WI38 (cell line): ENCODE measurements around the gene LMBRD2.

Source experiments
- H3K4me3 ChIP-seq: 2 replicates; pipeline ENCODE4 v1.5.1; 2011; ENCODE audit warnings: low read depth, mild to moderate bottlenecking, control low read depth, low read length
- CTCF ChIP-seq: IDR thresholded peaks from 2 replicates; pipeline ENCODE4 v1.5.1; 2012; ENCODE audit warnings: low read depth, mild to moderate bottlenecking, control low read depth, low read length

Gene LMBRD2

DNA sequence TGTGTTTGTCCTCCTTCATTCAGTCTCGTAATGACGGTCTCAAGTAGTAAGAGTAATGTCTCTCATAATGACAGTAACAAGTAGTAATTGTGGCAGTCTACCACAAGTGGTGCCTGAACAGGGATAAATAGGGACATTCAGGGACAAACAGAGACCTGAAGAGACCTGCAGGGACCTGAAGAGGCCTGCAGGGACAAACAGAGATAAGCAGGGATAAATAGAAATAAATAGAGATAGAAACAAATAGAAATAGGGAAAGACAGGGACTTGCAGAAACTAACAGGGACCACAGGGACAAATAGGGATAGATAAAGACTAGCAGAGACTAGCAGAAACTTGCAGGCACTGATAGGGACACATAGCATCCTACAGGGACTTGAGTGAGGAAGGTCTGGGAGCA is 92.9 kb downstream of the LMBRD2 start:
- TF ChIP-seq CTCF: no peak
- no peak overlapping the region for H3K4me3 ChIP-seq

DNA sequence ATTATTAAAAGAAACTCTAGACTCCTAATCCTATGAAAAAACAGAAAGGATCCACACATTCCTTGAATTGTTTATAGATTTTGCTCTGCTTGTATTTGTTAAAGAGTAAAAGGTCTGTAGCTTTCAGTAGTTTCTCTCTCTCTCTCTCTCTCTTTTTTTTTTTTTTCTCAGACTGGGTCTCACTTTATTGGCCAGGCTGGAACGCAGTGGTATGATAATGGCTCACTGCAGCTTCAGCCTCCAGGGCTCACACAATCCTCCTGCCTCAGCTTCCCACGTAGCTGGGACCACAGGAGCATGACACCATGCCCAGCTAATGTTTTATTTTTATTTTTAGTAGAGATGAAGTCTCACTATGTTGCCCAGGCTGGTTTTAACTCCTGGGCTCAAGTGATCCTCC is 94.3 kb downstream of the LMBRD2 start:
- TF ChIP-seq CTCF: no peak
- no peak overlapping the region for H3K4me3 ChIP-seq

- H3K4me3 ChIP-seq: no peak overlapping the region
- TF ChIP-seq CTCF: no peak
Observed at GRCh38 chr5:36056422-36056821, 95.3 kb downstream of the LMBRD2 start.

DNA sequence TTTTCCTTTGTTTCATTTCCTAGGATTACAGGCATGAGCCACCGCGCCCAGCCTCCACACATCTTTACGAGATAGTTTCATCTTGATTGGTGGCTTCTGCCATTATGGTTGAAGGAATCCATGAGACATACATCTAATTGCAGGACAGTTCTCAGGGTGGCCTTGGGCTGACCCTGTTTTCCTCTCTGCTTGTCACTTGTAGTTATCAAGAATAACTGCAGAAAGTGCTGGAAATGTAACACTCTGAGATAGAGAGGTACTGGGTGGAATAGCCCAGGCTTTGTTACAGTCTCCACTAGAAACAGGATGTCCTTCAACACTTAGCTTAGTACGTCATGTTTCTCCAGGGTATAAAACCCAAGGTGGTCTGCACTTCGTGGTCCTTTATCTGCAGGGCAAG is 95.7 kb downstream of the LMBRD2 start:
- TF ChIP-seq CTCF: no peak
- no peak overlapping the region for H3K4me3 ChIP-seq

DNA sequence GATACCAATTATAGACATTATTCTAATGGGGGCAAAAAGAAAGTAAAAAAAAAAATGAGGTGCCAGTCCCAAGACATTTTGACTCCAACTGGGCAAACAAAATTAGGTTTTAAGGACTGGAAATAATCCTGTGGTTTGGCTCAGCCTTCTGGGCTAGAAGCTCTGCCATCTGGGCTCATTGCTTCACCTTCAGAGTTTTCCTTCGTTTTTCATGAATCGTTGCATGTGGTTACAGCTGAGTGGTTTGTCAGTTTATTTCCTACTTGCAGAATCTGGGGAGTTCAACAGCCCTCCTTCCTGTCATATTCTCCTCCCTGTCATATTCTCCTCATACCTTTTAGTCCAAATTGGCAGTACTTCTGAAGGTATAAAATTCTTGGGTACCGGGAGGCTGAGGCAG is 97.0 kb downstream of the LMBRD2 start:
- H3K4me3 ChIP-seq: no peak overlapping the region
- no peak for TF ChIP-seq CTCF

DNA sequence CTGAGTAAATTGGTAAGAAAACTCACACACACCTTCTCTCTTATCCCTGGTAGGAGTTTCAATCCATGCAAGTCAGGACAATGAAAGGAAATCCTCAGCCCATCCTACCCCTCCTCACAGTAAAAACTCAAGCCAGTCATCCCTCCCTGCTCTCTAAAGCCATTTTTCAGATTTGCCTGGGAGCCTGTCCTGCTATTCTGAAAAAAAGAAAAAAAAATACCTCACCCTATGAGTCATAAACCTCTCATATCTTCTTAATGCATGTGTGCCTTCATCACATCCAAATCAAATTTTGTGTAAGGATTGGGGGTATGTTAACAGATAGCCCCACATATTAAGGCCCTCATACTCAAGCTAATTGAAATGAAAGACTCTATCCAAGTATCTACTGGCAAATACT is 99.1 kb downstream of the LMBRD2 start:
- no peak for TF ChIP-seq CTCF
- H3K4me3 ChIP-seq: no peak overlapping the region

- H3K4me3 ChIP-seq: no peak overlapping the region
- TF ChIP-seq CTCF: no peak
Observed at GRCh38 chr5:36049949-36050348, 101.7 kb downstream of the LMBRD2 start.
